ENCODE data around the gene USP24.

The USP24 gene

DNA sequence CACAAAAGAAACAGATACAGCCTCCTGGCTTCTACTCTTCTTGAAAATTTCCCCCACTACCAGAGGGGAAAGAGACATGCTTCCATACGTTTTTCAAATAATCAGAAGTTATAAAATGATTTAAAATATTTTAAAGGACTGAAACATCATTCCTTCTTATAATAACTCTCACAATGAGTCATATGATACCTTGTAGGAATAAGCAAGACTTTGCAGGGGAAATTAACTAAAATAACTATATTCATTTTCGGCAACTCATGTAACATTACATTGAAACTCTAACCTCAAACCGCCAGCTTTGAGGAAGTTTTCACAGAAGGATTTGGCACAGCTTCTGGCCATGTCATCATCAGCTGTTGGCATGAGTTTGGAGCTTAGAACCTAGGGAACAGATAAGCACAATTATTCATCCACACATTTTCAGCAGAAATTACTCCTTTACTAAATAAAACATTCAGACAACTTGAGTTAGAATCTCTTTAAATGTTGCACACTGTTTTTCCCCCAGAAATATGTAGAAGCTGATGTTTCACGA lies 85.9 kb downstream of the USP24 start:
- in situ Hi-C loops (cut with HindIII; ENCODE audit: low sequenced_read_pairs), result no loop called here
- peak; percentile 87 for DNase-seq (ENCODE audit: low read depth, low spot score)
- TF ChIP-seq, protein P1, sequence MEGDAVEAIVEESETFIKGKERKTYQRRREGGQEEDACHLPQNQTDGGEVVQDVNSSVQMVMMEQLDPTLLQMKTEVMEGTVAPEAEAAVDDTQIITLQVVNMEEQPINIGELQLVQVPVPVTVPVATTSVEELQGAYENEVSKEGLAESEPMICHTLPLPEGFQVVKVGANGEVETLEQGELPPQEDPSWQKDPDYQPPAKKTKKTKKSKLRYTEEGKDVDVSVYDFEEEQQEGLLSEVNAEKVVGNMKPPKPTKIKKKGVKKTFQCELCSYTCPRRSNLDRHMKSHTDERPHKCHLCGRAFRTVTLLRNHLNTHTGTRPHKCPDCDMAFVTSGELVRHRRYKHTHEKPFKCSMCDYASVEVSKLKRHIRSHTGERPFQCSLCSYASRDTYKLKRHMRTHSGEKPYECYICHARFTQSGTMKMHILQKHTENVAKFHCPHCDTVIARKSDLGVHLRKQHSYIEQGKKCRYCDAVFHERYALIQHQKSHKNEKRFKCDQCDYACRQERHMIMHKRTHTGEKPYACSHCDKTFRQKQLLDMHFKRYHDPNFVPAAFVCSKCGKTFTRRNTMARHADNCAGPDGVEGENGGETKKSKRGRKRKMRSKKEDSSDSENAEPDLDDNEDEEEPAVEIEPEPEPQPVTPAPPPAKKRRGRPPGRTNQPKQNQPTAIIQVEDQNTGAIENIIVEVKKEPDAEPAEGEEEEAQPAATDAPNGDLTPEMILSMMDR (IDR thresholded peaks at IDR 0.05; ENCODE audit: low read depth, low read length), result no peak
- H3K4me3 ChIP-seq (ENCODE audit: low read depth, low read length), result no peak overlapping the region

DNA sequence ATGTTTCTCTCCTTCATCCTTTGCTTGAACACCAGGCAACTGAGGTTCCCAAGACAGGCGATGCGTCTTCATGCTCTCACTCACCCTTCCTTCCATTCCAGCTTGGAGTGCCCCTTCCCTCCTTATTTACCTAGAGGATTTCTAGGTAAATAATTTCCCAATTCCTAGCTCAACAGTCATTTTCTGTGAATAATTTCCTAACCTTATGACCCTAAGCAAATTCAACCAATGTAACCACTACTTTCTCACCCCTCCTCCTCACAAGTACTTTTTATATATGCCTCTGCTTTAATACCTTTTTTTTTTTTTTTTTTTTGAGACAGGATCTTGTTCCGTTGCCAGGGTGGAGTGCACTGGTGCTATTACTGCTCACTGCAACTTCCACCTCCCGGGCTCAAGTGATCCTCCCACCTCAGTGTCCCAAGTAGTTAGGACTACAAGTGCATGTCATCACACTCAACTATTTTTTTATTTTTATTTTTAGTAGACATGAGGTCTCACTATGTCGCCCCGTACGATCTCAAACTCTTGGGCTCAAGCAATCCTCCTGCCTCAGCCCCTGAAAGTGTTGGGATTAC lies 86.7 kb downstream of the USP24 start:
- in situ Hi-C loops (cut with HindIII; ENCODE audit: low sequenced_read_pairs), result no loop called here

DNA sequence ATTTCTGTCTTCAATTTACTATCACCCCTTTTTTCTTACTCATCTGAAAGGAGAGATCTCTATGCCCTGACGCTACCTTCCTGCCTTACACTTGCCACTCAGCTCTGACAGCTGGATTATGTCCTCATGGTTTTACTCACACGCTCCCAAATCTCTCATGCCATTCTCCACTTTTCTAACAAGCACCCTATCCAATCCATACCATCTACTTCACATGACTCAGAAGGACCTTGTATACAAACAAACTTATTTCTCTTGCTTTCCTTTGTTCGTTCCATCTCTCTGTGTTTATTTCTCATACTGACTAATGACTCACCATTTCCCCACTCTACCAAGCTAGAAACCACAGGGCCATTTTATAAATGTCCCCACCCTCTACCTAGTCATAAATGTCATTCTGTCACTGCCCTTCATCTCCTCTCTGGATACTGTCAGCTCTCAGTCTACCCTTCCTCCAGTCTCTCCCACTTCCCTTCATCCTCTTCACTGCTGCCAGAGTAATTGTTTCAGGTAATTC lies 87.3 kb downstream of the USP24 start:
- peak; percentile 36 for DNase-seq (ENCODE audit: low read depth, low spot score)
- in situ Hi-C loops (cut with HindIII; ENCODE audit: low sequenced_read_pairs), result no loop called here
- TF ChIP-seq, protein P1 (IDR thresholded peaks at IDR 0.05; ENCODE audit: low read depth, low read length), result no peak
- no peak overlapping the region for H3K4me3 ChIP-seq (ENCODE audit: low read depth, low read length)

More for the DNA sequence above, 86.7 kb downstream of the USP24 start:
- TF ChIP-seq, protein P1 (IDR thresholded peaks at IDR 0.05; ENCODE audit: low read depth, low read length), result no peak
- no peak for DNase-seq (ENCODE audit: low read depth, low spot score)
- H3K4me3 ChIP-seq (ENCODE audit: low read depth, low read length), result no peak overlapping the region

DNA sequence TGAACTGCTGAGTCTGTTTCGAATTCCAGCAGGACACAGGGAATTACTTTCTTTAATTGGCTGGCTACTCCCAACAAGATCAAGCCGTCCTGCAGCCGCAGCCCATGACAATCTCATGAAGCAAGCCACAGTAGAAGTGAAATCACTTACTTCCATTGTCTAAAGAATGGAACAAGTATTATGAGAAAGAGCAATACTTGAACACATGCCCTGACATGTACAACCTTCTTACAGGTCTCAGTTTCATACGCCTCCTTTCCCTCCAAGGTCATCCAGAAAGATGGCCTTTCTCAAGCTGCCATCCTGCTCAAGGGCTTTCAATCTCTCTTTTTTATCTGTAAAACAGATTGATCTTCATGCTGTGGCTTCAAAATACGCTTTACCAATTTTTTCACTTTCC lies 90.7 kb downstream of the USP24 start:
- no peak overlapping the region for H3K4me3 ChIP-seq (ENCODE audit: low read depth, low read length)
- DNase-seq (ENCODE audit: low read depth, low spot score), result no peak
- in situ Hi-C loops (cut with HindIII; ENCODE audit: low sequenced_read_pairs), result no loop called here
- TF ChIP-seq, protein P1 (IDR thresholded peaks at IDR 0.05; ENCODE audit: low read depth, low read length), result no peak

DNA sequence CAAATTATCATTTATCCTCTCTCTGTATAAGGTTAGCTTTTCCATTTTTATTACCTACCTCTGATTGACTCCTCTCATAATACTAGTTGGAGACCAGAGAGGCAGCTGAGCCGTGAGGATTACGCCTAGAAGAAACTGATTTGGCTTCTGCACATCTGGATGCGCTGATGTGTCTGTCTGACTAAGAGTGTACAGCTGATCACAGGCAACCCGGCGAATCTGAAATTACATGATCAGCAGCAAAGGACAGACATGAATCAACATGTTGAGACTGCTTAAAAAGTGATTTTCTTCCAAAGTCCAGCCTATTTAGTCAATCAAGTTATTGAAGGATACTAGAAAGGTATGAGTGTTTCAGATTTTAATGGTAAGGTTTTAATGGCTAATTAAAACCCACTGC lies 94.6 kb downstream of the USP24 start:
- TF ChIP-seq, protein P1 (IDR thresholded peaks at IDR 0.05; ENCODE audit: low read depth, low read length), result no peak
- in situ Hi-C loops (cut with HindIII; ENCODE audit: low sequenced_read_pairs), result no loop called here
- DNase-seq (ENCODE audit: low read depth, low spot score), result no peak
- no peak overlapping the region for H3K4me3 ChIP-seq (ENCODE audit: low read depth, low read length)

DNA sequence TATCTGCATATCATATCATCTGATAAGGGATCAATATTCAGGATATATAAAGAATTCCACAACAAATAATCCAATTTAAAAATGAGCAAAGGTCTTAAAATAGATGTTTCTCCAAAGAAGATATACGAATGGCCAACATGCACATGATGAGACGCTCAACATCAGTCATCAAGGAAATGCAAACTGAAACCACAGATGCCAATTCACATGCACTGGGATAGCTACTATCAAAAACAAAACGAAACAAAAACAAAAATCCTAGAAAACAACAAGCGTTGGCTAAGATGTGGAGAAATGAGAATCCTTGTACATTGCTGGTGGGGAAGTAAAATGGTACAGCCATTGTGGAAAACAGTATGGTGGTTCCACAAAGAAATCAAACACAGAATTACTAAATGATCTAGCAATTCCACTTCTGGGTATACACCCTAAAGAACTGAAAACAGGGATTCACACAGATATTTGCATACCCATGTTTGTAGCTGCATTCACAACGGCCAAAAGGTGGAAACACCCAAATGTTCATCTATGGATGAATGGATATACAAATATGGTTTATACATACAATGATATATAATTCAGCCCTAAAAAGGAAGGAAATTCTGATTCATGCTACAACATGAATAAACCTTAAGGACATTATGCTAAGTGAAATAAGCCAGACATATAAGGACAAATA lies 96.4 kb downstream of the USP24 start:
- in situ Hi-C loops (cut with HindIII; ENCODE audit: low sequenced_read_pairs), result no loop called here
- TF ChIP-seq, protein P1 (IDR thresholded peaks at IDR 0.05; ENCODE audit: low read depth, low read length), result no peak
- DNase-seq (ENCODE audit: low read depth, low spot score), result no peak
- no peak overlapping the region for H3K4me3 ChIP-seq (ENCODE audit: low read depth, low read length)
